ENCODE data around the gene RER1.

The RER1 gene

GRCh38 chr1:2385606-2386280, 5.9 kb upstream of the RER1 start:
- Histone ChIP-seq H3K4me3 (no peak overlapping the region), H3K27ac (no peak overlapping the region)

GRCh38 chr1:2386636-2387611, 4.7 kb upstream of the RER1 start:
- no peak overlapping the region for H3K4me3 ChIP-seq
- H3K27ac ChIP-seq: no peak overlapping the region

GRCh38 chr1:2388004-2388913, 3.4 kb upstream of the RER1 start:
- Histone ChIP-seq H3K4me3 (no peak overlapping the region), H3K27ac (no peak overlapping the region)

GRCh38 chr1:2389644-2390043, 2.0 kb upstream of the RER1 start:
- no peak overlapping the region for H3K4me3 ChIP-seq
- H3K27ac ChIP-seq: peak overlapping the region in 12 of 21 experiments; percentile 20 to 97 (median 52)

- Histone ChIP-seq H3K4me3 (peak overlapping the region; percentile 76 to 99 (median 97)), H3K27ac (peak overlapping the region; percentile 65 to 98 (median 91))
Observed at GRCh38 chr1:2391931-2392509, 379 bp downstream of the RER1 start.

- Histone ChIP-seq H3K27ac (peak overlapping the region in 15 of 21 experiments; percentile 85 to 98 (median 91)), H3K4me3 (peak overlapping the region; percentile 76 to 99 (median 97))
Observed at GRCh38 chr1:2392686-2393085, 1.0 kb downstream of the RER1 start.

- Histone ChIP-seq H3K27ac (peak overlapping the region in 2 of 21 experiments; percentile 1 to 97), H3K4me3 (no peak overlapping the region)
Observed at GRCh38 chr1:2393471-2393877, 1.8 kb downstream of the RER1 start.

GRCh38 chr1:2394220-2394619, 2.6 kb downstream of the RER1 start:
- Histone ChIP-seq H3K4me3 (no peak overlapping the region), H3K27ac (peak overlapping the region in 2 of 21 experiments; percentile 14 to 40)

GRCh38 chr1:2394761-2395160, 3.1 kb downstream of the RER1 start:
- no peak overlapping the region for H3K4me3 ChIP-seq
- H3K27ac ChIP-seq: peak overlapping the region in 1 of 21 experiments; percentile 40

- Histone ChIP-seq H3K4me3 (no peak overlapping the region), H3K27ac (peak overlapping the region in 1 of 21 experiments; percentile 9)
Observed at GRCh38 chr1:2395245-2395644, 3.6 kb downstream of the RER1 start.

- peak overlapping the region in 2 of 21 experiments; percentile 25 to 48 for H3K27ac ChIP-seq
- H3K4me3 ChIP-seq: no peak overlapping the region
Observed at GRCh38 chr1:2396059-2396458, 4.4 kb downstream of the RER1 start.

- Histone ChIP-seq H3K27ac (peak overlapping the region in 9 of 21 experiments; percentile 18 to 48 (median 26)), H3K4me3 (no peak overlapping the region)
Observed at GRCh38 chr1:2396476-2396875, 4.8 kb downstream of the RER1 start.

GRCh38 chr1:2397007-2397679, 5.5 kb downstream of the RER1 start:
- Histone ChIP-seq H3K27ac (peak overlapping the region in 12 of 21 experiments; percentile 18 to 79 (median 49)), H3K4me3 (no peak overlapping the region)

- Histone ChIP-seq H3K4me3 (no peak overlapping the region), H3K27ac (peak overlapping the region in 4 of 21 experiments; percentile 1 to 73 (median 18))
Observed at GRCh38 chr1:2398871-2399270, 7.2 kb downstream of the RER1 start.

- Histone ChIP-seq H3K27ac (peak overlapping the region in 2 of 21 experiments; percentile 7 to 73), H3K4me3 (no peak overlapping the region)
Observed at GRCh38 chr1:2399890-2400575, 8.4 kb downstream of the RER1 start.

GRCh38 chr1:2400576-2400909, 8.9 kb downstream of the RER1 start:
- Histone ChIP-seq H3K4me3 (no peak overlapping the region), H3K27ac (peak overlapping the region in 1 of 21 experiments; percentile 7)

- Histone ChIP-seq H3K4me3 (no peak overlapping the region), H3K27ac (no peak overlapping the region)
Observed at GRCh38 chr1:2400950-2401649, 9.5 kb downstream of the RER1 start.

GRCh38 chr1:2402420-2402819, 10.8 kb downstream of the RER1 start:
- Histone ChIP-seq H3K27ac (no peak overlapping the region), H3K4me3 (no peak overlapping the region)

All from skin epidermis (tissue), 12 donors.